PC-3 (cell line): ENCODE data around the gene TMEM38B.

ENCODE experiments used
- EZH2 ChIP-seq: fragments of 300-600 bp; sonication (generic); IDR thresholded peaks from one replicate; pipeline ENCODE4 v1.6.1; 2017; ENCODE audit warnings: antibody characterized with exemption, mild to moderate bottlenecking, low read length; ENCODE audit not compliant: unreplicated experiment
- TF ChIP-seq, protein P1 (sequence below): fragments of 300-600 bp; sonication (generic); conservative IDR thresholded peaks from 2 replicates; pipeline ENCODE4 v1.5.1; 2017; ENCODE audit warnings: antibody characterized with exemption, low read depth, mild to moderate bottlenecking, low read length

DNA sequence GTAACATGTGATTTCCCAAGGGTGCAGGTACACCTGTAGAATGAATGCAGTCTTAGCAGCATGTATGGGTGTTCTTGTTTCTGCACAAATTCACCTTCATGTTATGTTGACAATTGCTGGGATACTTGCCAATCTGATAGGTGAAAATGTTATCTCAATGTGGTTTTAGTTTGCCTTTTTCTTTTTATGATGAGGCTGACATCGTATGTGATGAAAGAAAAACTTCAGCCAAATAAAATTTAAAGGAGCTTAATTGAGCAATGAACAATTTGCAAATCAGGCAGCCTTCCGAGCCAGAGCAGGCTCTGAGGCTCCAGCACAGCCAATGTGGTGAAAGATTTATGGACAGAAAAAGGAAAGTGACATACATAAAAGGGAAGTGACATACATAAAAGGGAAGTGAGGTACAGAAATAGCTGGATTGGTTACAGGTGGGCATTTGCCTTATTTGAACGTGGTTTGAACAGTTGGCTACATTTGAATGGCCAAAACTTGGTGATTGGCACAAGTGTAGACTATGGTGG is 21.6 kb upstream of the TMEM38B start:
- TF ChIP-seq, protein P1, sequence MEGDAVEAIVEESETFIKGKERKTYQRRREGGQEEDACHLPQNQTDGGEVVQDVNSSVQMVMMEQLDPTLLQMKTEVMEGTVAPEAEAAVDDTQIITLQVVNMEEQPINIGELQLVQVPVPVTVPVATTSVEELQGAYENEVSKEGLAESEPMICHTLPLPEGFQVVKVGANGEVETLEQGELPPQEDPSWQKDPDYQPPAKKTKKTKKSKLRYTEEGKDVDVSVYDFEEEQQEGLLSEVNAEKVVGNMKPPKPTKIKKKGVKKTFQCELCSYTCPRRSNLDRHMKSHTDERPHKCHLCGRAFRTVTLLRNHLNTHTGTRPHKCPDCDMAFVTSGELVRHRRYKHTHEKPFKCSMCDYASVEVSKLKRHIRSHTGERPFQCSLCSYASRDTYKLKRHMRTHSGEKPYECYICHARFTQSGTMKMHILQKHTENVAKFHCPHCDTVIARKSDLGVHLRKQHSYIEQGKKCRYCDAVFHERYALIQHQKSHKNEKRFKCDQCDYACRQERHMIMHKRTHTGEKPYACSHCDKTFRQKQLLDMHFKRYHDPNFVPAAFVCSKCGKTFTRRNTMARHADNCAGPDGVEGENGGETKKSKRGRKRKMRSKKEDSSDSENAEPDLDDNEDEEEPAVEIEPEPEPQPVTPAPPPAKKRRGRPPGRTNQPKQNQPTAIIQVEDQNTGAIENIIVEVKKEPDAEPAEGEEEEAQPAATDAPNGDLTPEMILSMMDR, result no peak
- TF ChIP-seq EZH2, result no peak
